ENCODE measurements around the gene AP5S1. TPM values are rescaled to one million over a fixed set of nuclear protein-coding genes. Genes with fewer than 3 reads are reported as not detected.

The AP5S1 gene
- total and polyA plus RNA-seq, 2 of the 13 experiments (the other 11 are each of a cell fraction or from before 2014, with no cell fraction given): 7.9 to 23.2 TPM

DNA sequence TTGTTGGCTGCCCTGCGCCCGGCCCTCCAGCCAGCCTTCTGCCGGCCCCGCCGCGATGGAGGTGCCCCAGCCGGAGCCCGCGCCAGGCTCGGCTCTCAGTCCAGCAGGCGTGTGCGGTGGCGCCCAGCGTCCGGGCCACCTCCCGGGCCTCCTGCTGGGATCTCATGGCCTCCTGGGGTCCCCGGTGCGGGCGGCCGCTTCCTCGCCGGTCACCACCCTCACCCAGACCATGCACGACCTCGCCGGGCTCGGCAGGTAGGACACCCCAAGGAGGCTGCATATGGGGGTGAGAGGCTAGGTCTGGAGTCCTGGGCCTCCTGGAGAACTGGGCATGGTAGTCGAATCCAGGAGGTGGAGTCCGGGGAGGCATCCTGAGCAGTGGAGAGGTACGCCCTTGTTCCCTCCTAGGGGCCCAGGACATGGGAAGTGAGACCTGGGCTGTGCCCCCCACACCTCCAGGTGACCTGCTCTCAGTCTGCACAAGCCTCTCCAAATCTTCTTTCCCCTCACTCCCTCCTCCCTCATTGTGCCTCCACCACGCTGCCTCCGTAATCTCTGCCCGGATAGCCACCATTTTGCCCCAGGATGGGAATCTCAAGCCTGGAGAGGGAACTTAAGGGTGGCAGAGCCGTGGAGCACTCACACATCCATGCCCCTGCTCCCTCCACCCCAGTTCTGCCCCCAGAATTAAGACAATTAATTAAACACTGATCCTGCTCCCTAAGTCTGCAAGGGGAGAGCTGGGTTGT lies 23.7 kb upstream of the AP5S1 start (continued):
- TF ChIP-seq, protein P1, sequence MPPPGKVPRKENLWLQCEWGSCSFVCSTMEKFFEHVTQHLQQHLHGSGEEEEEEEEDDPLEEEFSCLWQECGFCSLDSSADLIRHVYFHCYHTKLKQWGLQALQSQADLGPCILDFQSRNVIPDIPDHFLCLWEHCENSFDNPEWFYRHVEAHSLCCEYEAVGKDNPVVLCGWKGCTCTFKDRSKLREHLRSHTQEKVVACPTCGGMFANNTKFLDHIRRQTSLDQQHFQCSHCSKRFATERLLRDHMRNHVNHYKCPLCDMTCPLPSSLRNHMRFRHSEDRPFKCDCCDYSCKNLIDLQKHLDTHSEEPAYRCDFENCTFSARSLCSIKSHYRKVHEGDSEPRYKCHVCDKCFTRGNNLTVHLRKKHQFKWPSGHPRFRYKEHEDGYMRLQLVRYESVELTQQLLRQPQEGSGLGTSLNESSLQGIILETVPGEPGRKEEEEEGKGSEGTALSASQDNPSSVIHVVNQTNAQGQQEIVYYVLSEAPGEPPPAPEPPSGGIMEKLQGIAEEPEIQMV (CRISPR knock-in tag; IDR thresholded peaks at IDR 0.05; ENCODE audit: low read depth): no peak
- TF ChIP-seq CREBL2 (CRISPR knock-in tag; IDR thresholded peaks at IDR 0.05; ENCODE audit: borderline replicate concordance) (no peak), ZNF292 (CRISPR knock-in tag; IDR thresholded peaks at IDR 0.05; ENCODE audit: borderline replicate concordance, low read depth) (no peak), THRA (CRISPR knock-in tag; IDR thresholded peaks at IDR 0.05; ENCODE audit: borderline replicate concordance) (no peak), ARNTL (CRISPR knock-in tag; IDR thresholded peaks at IDR 0.05) (no peak), ZNF644 (CRISPR knock-in tag; IDR thresholded peaks at IDR 0.05; ENCODE audit: low read depth) (no peak), GATA4 (IDR thresholded peaks at IDR 0.05; ENCODE audit: borderline replicate concordance, low read depth) (no peak), CBX2 (IDR thresholded peaks at IDR 0.05; ENCODE audit: low read depth, low read length) (no peak), CBX2 (CRISPR knock-in tag; IDR thresholded peaks at IDR 0.05; ENCODE audit: low read depth) (no peak), ZNF430 (CRISPR knock-in tag; IDR thresholded peaks at IDR 0.05) (peak; percentile 17; the same call in 1 of the 2 replicates), ZFX (CRISPR knock-in tag; IDR thresholded peaks at IDR 0.05; ENCODE audit: low read depth) (0 out of 2 replicates have a peak, but pooled peaks have one; percentile 2), STAT5B (CRISPR knock-in tag; IDR thresholded peaks at IDR 0.05) (no peak), ZNF251 (CRISPR knock-in tag; IDR thresholded peaks at IDR 0.05) (no peak), PRMT3 (CRISPR knock-in tag; IDR thresholded peaks at IDR 0.05; ENCODE audit: borderline replicate concordance, low read depth) (0 out of 2 replicates have a peak, but pooled peaks have one; percentile 8), ZNF75D (CRISPR knock-in tag; IDR thresholded peaks at IDR 0.05; ENCODE audit: borderline replicate concordance) (no peak), SMAD1 (CRISPR knock-in tag; IDR thresholded peaks at IDR 0.05; ENCODE audit: borderline replicate concordance, low read depth) (no peak)
- TF ChIP-seq, protein P2, sequence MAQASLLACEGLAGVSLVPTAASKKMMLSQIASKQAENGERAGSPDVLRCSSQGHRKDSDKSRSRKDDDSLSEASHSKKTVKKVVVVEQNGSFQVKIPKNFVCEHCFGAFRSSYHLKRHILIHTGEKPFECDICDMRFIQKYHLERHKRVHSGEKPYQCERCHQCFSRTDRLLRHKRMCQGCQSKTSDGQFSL (CRISPR knock-in tag; IDR thresholded peaks at IDR 0.05): no peak
- TF ChIP-seq, protein P3, sequence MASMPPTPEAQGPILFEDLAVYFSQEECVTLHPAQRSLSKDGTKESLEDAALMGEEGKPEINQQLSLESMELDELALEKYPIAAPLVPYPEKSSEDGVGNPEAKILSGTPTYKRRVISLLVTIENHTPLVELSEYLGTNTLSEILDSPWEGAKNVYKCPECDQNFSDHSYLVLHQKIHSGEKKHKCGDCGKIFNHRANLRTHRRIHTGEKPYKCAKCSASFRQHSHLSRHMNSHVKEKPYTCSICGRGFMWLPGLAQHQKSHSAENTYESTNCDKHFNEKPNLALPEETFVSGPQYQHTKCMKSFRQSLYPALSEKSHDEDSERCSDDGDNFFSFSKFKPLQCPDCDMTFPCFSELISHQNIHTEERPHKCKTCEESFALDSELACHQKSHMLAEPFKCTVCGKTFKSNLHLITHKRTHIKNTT (CRISPR knock-in tag; IDR thresholded peaks at IDR 0.05): no peak
- TF ChIP-seq, protein P4, sequence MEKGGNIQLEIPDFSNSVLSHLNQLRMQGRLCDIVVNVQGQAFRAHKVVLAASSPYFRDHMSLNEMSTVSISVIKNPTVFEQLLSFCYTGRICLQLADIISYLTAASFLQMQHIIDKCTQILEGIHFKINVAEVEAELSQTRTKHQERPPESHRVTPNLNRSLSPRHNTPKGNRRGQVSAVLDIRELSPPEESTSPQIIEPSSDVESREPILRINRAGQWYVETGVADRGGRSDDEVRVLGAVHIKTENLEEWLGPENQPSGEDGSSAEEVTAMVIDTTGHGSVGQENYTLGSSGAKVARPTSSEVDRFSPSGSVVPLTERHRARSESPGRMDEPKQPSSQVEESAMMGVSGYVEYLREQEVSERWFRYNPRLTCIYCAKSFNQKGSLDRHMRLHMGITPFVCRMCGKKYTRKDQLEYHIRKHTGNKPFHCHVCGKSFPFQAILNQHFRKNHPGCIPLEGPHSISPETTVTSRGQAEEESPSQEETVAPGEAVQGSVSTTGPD (CRISPR knock-in tag; IDR thresholded peaks at IDR 0.05): no peak
- TF ChIP-seq, protein P5, sequence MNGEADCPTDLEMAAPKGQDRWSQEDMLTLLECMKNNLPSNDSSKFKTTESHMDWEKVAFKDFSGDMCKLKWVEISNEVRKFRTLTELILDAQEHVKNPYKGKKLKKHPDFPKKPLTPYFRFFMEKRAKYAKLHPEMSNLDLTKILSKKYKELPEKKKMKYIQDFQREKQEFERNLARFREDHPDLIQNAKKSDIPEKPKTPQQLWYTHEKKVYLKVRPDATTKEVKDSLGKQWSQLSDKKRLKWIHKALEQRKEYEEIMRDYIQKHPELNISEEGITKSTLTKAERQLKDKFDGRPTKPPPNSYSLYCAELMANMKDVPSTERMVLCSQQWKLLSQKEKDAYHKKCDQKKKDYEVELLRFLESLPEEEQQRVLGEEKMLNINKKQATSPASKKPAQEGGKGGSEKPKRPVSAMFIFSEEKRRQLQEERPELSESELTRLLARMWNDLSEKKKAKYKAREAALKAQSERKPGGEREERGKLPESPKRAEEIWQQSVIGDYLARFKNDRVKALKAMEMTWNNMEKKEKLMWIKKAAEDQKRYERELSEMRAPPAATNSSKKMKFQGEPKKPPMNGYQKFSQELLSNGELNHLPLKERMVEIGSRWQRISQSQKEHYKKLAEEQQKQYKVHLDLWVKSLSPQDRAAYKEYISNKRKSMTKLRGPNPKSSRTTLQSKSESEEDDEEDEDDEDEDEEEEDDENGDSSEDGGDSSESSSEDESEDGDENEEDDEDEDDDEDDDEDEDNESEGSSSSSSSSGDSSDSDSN (CRISPR knock-in tag; IDR thresholded peaks at IDR 0.05): peak; percentile 53; the same call in 1 of the 2 replicates

All from HepG2 (cell line).